ENCODE results near the gene MBD1.
"Not testable (repeated sequence)": the region's sequence is repeated elsewhere in the genome, so short reads cannot be mapped to it uniquely, and the experiment has no call there.

The MBD1 gene

DNA sequence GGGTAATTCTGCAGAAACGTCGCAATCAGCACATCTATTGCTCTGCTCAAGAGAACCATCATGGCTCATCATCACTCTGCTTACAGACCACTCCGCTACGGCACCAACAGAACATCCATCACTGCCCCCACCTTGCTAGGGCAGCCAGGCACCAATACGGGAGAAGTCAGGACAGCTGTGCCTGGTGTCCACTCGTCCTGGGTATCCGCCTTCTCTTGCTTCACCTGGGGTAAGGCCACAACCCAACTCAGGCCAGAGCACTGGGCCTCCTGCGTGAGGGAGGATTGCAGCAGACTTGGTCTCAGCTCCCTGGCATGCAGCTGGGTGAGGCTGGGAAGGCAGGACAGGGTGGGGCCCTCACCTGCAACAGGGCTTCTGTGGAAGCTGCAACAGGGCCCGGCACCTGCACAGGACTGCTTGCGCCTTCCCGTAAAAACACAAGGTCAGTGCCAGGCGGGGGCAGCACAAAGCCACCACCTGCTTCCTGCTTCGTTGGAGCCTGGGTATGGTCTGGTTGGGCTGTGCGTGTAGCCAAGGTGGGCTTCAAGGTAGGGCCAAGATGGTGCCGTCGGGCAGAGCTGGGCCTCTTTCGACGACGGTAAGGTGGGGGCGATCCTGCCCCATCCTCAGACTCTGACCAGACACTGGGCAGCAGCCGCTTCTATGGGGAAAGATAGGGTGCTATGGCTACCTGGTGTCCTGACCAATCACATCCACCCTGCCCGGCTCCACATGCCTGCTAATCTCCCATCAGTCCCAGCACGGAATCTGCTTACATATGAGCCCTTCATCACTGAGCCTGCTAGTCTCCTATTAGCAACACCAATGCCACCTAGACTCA lies 7.9 kb downstream of the MBD1 start:
- no peak for DNase-seq (ENCODE audit: low read depth in 2 of 2)

DNA sequence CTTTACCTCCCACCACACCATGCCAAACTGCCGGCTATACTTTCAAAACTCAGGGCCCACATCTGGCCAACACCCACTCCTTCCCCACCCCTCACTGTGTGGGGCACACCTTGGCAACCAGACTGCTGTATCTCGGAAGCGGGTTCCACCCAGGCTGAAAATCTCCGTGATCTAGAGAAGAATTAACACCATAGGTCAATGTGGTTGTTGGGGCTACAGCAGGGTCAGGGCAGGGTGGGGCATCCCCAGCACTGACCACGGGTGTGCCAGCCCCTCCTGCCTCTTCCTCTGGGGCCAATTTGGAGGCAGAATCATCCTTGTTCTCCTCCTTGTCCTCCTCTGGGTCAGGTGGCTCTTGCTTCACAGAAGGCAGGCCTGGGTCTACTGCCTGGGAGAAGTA lies 8.8 kb downstream of the MBD1 start:
- DNase-seq (ENCODE audit: low read depth in 2 of 2) = no peak

DNA sequence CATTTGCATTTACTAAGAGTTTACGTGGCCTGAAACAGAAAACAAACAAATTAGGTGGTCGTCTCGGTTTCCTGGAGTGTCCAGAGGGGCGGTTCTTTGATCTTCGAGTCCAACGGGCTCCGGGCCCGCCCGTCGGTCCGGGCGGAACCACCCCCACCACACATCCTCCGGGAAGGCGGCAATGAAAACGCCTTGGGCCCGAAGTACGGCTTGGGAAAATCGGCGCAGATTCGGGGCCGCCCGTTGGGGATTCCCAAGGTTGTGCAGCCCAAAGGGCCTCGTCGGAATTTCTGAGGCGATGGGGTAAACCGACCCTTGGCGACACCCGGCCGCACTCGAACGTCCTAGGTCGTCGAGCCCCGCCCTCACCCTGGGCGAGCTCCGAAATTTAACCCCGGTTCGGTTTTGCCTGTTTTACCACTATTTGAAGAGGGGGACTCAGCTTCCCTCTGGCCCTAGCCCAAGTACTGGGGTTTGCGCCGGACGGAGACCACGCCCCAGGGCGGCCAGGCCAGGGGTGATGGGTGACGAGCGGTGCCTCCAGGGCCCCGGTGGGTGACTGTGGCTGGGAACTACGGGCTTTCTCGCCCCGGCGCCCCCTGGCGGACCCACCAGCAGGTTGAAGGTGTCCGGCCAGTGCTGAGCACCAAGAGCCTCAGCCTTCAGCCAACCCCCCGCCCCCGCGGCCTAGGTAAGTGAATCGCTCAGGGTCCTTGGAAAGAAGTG lies 13.1 kb downstream of the MBD1 start:
- peak; percentile 66 to 71 for DNase-seq (ENCODE audit: low read depth in 2 of 2)

DNA sequence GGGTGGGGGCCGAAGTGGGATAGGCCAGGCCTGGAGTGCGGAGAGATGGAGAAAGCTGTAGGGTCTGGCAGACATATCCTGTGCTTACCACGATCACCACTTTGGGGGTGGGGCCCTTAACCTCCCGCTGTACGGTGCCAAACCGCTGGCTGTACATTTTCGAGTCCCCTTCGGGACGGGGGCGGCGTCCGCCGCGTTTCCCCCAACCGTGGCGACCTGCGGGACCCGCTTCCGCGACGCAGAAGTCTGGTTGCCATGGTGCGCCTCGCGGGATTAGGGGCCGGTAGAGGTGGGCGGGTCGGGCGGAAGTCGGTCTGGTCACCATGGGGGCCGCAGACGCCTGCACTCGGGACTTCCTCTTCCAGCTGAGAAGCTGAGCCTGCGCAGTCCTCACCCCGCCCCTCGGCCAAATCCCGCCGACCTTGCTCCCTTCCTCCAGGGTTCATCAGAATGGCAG lies 15.0 kb downstream of the MBD1 start, which contains the start of gene CFAP53:
Gene CFAP53 (minus strand): TSS at position 248 of the 457 bp plus-strand sequence. CDS start 91 bp downstream, at position 157.
- peak; percentile 75 to 85 for DNase-seq (ENCODE audit: low read depth in 2 of 2)

DNA sequence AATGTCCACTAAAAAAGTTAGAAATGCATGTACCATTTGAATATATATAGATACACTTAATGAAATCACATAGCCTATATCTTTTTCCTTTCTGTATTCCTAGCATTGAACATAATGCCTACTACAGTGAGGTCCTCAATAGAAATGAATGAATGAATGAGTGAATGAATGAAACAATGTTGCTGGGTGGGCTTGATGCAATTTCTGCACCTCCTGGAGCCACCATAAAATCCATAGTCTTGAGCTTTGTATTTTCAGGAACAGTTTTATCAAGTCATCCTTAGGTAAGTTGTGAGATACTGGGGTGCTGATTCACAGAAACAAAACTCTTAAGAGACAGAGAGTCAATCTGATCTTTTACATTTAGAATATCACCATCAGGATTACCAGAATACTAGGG lies 18.3 kb downstream of the MBD1 start:
- no peak for DNase-seq (ENCODE audit: low read depth in 2 of 2)

DNA sequence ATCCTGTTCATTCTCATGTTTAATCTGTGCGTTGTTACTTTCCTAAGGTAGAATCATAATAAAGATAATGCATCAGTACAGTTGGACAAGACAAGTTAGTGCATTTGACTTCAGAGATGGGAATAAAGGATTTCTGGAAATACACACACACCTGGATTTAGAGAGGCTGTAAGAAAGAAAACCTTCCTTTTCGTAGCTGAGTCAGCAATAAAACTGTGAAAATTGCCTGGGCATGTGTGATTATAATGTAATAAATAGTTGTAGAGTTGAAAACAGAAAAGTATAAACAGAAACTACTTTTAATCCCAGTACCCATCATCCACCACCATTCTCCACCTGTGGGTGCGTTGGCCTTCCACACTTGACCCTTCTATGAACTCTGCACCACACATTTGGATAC lies 30.4 kb downstream of the MBD1 start:
- DNase-seq (ENCODE audit: low read depth in 2 of 2) = no peak

DNA sequence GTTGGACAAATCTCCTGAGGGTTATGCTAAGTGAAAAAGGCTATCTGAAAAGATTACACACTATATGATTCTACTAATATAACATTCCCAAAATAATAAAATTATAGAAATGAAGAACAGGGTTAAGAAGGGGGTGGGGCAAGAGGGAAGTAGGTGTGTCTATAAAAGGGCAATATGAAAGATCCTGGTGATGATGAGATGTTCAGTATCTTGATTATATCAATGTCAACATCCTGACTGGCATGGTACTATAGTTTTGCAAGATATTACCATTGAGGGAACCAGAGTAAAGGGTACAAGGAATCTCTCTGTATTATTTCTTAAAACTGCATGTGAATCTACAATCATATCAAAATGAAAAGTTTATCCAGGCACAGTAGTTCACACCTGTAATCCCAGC lies 31.7 kb downstream of the MBD1 start:
- no peak for DNase-seq (ENCODE audit: low read depth in 2 of 2)

DNA sequence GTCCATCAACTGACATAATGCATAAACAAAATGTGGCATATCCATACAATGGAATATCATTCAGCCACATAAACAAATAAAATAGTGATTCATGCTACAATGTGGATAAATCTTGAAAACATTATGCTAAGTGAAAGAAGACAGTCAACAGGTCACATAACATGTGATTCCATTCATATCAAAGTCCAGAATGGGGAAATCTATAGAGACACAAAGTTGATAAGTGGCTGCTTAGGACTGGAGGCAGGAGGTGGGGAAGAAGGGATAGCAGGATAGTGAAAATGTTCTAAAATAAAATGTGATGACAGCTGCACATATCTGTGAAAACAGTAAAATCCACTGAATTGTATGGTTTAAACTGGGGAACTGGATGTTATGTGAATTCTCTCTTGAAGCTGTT lies 33.8 kb downstream of the MBD1 start:
- no peak for DNase-seq (ENCODE audit: low read depth in 2 of 2)

DNA sequence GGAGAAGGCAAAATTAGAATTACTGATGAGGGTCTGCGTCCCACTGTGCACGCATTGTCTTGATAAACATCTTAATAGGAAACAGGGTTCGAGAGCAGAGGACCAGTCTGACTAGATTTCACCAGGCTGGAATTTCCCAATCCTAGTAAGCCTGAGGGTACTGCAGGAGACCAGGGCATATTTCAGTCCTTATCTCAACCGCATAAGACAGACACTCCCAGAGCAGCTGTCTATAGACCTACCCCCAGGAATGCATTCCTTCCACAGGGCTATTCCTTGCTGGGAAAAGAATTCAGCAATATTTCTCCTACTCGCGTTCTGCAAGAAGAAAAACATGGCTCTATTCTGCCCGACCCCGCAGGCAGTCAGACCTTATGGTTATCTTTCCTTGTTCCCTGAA lies 39.6 kb downstream of the MBD1 start:
- DNase-seq (ENCODE audit: low read depth in 2 of 2) = not testable (repeated sequence)

DNA sequence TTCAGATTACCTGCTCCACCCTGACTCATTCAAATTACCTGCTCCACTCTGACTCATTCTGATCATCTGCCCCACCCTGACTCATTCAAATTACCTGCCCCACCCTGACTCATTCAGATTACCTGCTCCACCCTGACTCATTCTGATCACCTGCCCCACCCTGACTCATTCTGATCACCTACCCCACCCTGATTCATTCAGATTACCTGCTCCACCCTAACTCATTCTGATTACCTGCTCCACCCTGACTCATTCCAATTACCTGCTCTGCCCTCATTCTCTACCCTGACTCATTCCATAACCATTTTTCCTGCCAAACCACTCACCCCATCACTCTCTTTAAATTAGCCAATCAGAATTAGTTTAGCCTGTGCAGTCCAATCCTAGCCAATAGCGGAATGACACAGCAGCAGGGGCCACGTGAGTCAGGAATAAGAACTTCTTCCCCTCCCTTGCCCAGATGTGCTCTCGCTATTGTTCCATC lies 41.2 kb downstream of the MBD1 start:
- peak in 1 of 2 donors; percentile 3 for DNase-seq (ENCODE audit: low read depth in 2 of 2)

DNA sequence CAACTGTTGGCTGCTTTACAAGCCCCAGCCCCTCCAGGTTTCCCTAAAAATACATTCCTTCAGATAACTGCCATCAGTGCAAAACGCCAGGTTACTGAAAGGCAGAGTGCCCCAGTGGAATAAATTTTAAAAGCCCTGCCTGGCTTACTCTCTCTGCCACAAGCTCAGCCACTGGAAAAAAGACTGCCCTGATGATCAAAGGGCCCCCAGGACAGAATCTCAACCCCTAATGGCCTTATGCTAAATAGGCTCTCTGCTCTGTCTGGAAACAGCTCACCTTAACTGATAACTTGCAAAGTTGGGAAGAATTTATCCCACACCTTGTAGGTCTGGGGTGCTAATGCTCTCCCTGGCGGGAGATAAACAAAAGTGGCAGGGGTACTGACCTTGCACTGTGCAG lies 48.9 kb downstream of the MBD1 start:
- no peak for DNase-seq (ENCODE audit: low read depth in 2 of 2)

DNA sequence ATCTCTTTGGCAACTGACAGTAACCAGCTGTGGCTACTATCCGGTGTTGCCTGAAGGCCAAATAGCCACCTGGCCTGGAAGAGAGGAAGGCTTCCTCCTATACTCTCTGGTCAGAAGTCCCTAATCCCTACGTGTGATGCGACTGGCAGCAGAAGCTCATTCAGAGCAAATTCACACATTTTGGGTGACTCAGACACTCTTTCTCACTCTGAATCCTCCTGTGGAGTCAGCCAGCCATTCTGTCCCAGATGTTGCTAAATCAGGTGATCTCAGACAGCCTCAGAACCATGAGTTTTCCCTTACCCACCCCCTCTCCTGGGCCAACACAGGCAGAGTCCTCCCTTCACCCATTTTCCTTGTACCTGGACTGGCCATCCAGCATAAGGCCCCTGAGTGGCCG lies 49.7 kb downstream of the MBD1 start:
- DNase-seq (ENCODE audit: low read depth in 2 of 2) = peak in 1 of 2 donors; percentile 4

DNA sequence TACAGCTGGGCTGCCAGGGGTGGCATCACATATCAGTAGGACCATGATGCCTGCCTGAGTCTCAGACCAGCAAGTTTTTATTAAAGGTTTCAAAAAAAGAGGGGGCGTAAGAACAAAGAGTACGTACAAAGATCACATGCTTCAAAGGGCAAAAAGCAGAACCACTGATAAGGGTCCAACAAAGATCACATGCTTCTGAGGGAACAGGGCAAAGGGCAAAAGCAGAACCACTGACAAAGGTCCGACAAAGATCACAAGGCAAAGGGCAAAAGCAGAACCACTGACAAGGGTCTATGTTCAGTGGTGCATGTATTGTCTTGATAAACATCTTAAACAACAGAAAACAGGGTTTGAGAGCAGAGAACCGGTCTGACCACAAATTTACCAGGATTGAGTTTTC lies 61.1 kb downstream of the MBD1 start:
- DNase-seq (ENCODE audit: low read depth in 2 of 2) = not testable (repeated sequence)

Data from stimulated activated CD4-positive, alpha-beta T cell treated with anti-CD3 and anti-CD28 coated beads, Interleukin-15, amount 100 ng/mL, for 48 hours (primary cell).